WERI-Rb-1 (cell line): ENCODE data around the gene ADGRV1.
"Not testable (repeated sequence)": the region's sequence is repeated elsewhere in the genome, so short reads cannot be mapped to it uniquely, and the experiment has no call there.

Source experiments
- DNase-seq: peaks from one replicate; pipeline ENCODE4 v3.0.0-alpha.2; 2020
- H3K27ac ChIP-seq: fragments of 250-450 bp; sonication (Bioruptor Pico); 2 replicates; pipeline ENCODE4 v1.5.1; 2020; ENCODE audit warnings: mild to moderate bottlenecking, moderate library complexity
- H3K27me3 ChIP-seq: fragments of 250-450 bp; sonication (Bioruptor Pico); 2 replicates; pipeline ENCODE4 v1.5.1; 2021; ENCODE audit warnings: mild to moderate bottlenecking, low read depth, moderate library complexity; ENCODE audit not compliant: insufficient read depth, severe bottlenecking
- H3K36me3 ChIP-seq: fragments of 250-450 bp; sonication (Bioruptor Pico); 2 replicates; pipeline ENCODE4 v1.5.1; 2020; ENCODE audit warnings: mild to moderate bottlenecking, moderate library complexity
- H3K4me3 ChIP-seq: 2 replicates; pipeline ENCODE4 v1.5.1; 2011; ENCODE audit warnings: low read depth, mild to moderate bottlenecking, control low read depth, low read length
- H3K9me3 ChIP-seq: fragments of 250-450 bp; sonication (Bioruptor Pico); 2 replicates; pipeline ENCODE4 v1.5.1; 2021; ENCODE audit warnings: mild to moderate bottlenecking, moderate library complexity; ENCODE audit not compliant: severe bottlenecking
- CTCF ChIP-seq: IDR thresholded peaks from 2 replicates; pipeline ENCODE4 v1.5.1; 2011; ENCODE audit warnings: low read depth, mild to moderate bottlenecking, control low read depth, inconsistent platforms, low read length

ADGRV1 gene

GRCh38 chr5:90654215-90654614 lies 95.6 kb downstream of the ADGRV1 start:
- H3K9me3 ChIP-seq = no peaks in the 10 kb centered on the region
- no peak overlapping the region for H3K27ac ChIP-seq
- no peak for DNase-seq
- H3K4me3 ChIP-seq = no peak overlapping the region
- no peak for TF ChIP-seq CTCF
- peaks cover 42% of the 10 kb centered on the region for H3K36me3 ChIP-seq
- no peaks in the 10 kb centered on the region for H3K27me3 ChIP-seq

DNA sequence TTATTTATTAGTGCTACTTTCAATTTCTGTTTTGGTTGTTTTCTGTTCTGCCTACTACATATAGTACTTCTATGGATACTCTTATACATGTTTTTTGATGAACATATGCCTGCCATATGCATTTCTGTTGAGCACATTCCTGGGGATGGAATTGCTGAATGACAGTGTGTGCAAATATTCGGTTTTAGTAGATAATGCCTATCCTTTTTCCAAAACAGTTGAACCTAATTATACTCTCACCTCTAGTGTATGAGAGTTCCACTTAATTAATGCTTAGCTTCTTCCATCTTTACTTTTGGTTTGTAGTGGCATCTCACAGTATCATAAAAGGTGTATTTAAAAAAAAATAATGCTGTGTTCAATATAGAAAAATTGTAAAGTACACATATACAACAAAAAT lies 96.8 kb downstream of the ADGRV1 start:
- Histone ChIP-seq H3K4me3 (no peak overlapping the region), H3K9me3 (no peaks in the 10 kb centered on the region), H3K27ac (no peak overlapping the region), H3K36me3 (peaks cover 42% of the 10 kb centered on the region), H3K27me3 (no peaks in the 10 kb centered on the region)
- DNase-seq = no peak
- TF ChIP-seq CTCF = no peak

GRCh38 chr5:90657030-90657429 lies 98.4 kb downstream of the ADGRV1 start:
- no peak for DNase-seq
- TF ChIP-seq CTCF = no peak
- Histone ChIP-seq H3K36me3 (peaks cover 35% of the 10 kb centered on the region), H3K27me3 (no peaks in the 10 kb centered on the region), H3K27ac (no peak overlapping the region), H3K4me3 (no peak overlapping the region), H3K9me3 (no peaks in the 10 kb centered on the region)

- DNase-seq = no peak
- no peak overlapping the region for H3K27ac ChIP-seq
- no peak for TF ChIP-seq CTCF
- H3K9me3 ChIP-seq = no peaks in the 10 kb centered on the region
- H3K36me3 ChIP-seq = peaks cover 27% of the 10 kb centered on the region
- no peaks in the 10 kb centered on the region for H3K27me3 ChIP-seq
- H3K4me3 ChIP-seq = no peak overlapping the region
Observed at GRCh38 chr5:90657788-90658187, 99.2 kb downstream of the ADGRV1 start.

DNA sequence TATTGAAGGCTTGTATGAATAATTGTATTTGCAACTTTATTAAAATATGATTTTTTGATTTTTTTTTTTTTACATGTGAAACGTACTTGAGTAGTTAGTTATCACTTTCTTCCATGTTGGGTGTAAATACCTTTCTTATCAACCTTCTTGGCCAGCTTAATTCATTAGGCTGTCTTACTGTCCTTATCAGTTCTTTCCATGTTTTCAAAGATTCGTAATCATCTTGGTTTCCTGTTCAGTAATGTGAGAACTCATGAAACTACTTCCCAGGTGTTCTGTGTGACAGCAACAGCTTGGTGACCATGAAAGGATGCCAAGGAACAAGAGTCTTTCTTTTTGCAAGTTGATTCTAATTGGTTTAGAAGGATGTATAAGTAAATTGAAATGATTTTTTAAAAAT lies 100.0 kb downstream of the ADGRV1 start:
- H3K27ac ChIP-seq = no peak overlapping the region
- H3K27me3 ChIP-seq = no peaks in the 10 kb centered on the region
- TF ChIP-seq CTCF = no peak
- H3K4me3 ChIP-seq = no peak overlapping the region
- H3K36me3 ChIP-seq = peaks cover 19% of the 10 kb centered on the region
- DNase-seq = no peak
- no peaks in the 10 kb centered on the region for H3K9me3 ChIP-seq

DNA sequence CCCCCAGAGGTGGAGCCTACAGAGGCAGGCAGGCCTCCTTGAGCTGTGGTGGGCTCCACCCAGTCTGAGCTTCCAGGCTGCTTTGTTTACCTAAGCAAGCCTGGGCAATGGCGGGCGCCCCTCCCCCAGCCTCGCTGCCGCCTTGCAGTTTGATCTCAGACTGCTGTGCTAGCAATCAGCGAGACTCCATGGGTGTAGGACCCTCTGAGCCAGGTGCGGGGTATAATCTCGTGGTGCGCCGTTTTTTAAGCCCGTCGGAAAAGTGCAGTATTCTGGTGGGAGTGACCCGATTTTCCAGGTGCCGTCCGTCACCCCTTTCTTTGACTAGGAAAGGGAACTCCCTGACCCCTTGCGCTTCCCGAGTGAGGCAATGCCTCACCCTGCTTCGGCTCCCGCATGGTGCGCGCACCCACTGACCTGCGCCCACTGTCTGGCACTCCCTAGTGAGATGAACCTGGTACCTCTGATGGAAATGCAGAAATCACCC lies 109.5 kb downstream of the ADGRV1 start:
- H3K4me3 ChIP-seq, DNase-seq, H3K27ac ChIP-seq: not testable (repeated sequence)

More for the DNA sequence above, 109.5 kb downstream of the ADGRV1 start:
- H3K36me3 ChIP-seq, H3K9me3 ChIP-seq, H3K27me3 ChIP-seq: not testable (repeated sequence)
